HFFc6 (cell line): ENCODE measurements around the gene TTC33. TPM values are rescaled to one million over a fixed set of nuclear protein-coding genes. Genes with fewer than 3 reads are reported as not detected.
A peak's percentile ranks its signal among the peaks of the same experiment; 100 is the strongest.

Experiments used
- DNase-seq: peaks from one replicate; pipeline ENCODE4 v3.0.0-alpha.2; 2018
- H3K27ac Mint-ChIP-seq: 2 replicates; pipeline ENCODE4 v1.8.0; 2020; ENCODE audit warnings: mild to moderate bottlenecking, mixed read lengths
- H3K27me3 Mint-ChIP-seq: 2 replicates; pipeline ENCODE4 v1.8.0; 2021; ENCODE audit warnings: mild to moderate bottlenecking, moderate library complexity, mixed read lengths; ENCODE audit not compliant: insufficient read depth
- H3K36me3 Mint-ChIP-seq: 2 replicates; pipeline ENCODE4 v1.8.0; 2021; ENCODE audit warnings: low read depth, mixed read lengths
- H3K4me1 Mint-ChIP-seq: 2 replicates; pipeline ENCODE4 v1.8.0; 2020; ENCODE audit warnings: low read depth, mixed read lengths
- H3K4me3 Mint-ChIP-seq: 2 replicates; pipeline ENCODE4 v1.8.0; 2020; ENCODE audit warnings: mild to moderate bottlenecking, moderate library complexity, mixed read lengths
- H3K9me3 Mint-ChIP-seq: 2 replicates; pipeline ENCODE4 v1.8.0; 2020; ENCODE audit warnings: mild to moderate bottlenecking, mixed read lengths
- total RNA-seq, 6 experiments: library from RNA; stranded (reverse); fragmentation: NEBNext Ultra II Directional; extraction: Animal tissue kit (Norgen Biotek cat#: 25700); gene quantifications; 2 replicates in 1 of 6; 3 replicates in 5 of 6; pipeline ENCODE4 v1.2.3, GENCODE V29; 2021
- TF ChIP-seq, protein P1 (sequence below): fragments of 200-600 bp; sonication (generic); IDR thresholded peaks from 2 replicates; pipeline ENCODE4 v1.5.0; 2021; ENCODE audit warnings: antibody characterized with exemption, mild to moderate bottlenecking

Gene TTC33
- total RNA-seq, 6 experiments from 2014 or later, result 8.6 to 11.3 (median 9.8) TPM

DNA sequence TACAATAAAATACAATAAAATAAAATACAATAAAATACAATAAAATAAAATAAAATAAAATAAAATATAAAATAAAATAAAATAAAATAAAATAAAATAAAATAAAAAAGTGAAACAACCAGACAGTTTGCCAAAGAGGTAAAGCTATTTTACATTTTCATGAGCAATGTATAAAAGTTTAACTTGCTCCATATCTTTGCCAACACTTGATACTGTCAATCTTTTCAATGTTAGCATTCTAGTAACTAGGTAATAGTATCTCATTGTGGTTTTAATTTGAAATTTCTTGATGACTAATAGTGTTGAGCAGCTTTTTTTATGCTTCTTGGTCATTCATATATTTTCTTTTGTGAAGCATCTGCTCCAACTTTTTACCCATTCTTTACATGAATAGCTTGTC lies 17.3 kb downstream of the TTC33 start:
- peaks cover 25% of the 10 kb centered on the region for H3K36me3 Mint-ChIP-seq
- H3K27ac Mint-ChIP-seq, result no peak overlapping the region
- no peak for DNase-seq
- no peaks in the 10 kb centered on the region for H3K9me3 Mint-ChIP-seq
- H3K4me3 Mint-ChIP-seq, result no peak overlapping the region
- TF ChIP-seq, protein P1, sequence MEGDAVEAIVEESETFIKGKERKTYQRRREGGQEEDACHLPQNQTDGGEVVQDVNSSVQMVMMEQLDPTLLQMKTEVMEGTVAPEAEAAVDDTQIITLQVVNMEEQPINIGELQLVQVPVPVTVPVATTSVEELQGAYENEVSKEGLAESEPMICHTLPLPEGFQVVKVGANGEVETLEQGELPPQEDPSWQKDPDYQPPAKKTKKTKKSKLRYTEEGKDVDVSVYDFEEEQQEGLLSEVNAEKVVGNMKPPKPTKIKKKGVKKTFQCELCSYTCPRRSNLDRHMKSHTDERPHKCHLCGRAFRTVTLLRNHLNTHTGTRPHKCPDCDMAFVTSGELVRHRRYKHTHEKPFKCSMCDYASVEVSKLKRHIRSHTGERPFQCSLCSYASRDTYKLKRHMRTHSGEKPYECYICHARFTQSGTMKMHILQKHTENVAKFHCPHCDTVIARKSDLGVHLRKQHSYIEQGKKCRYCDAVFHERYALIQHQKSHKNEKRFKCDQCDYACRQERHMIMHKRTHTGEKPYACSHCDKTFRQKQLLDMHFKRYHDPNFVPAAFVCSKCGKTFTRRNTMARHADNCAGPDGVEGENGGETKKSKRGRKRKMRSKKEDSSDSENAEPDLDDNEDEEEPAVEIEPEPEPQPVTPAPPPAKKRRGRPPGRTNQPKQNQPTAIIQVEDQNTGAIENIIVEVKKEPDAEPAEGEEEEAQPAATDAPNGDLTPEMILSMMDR, result no peak
- peaks cover 35% of the 10 kb centered on the region for H3K4me1 Mint-ChIP-seq
- no peaks in the 10 kb centered on the region for H3K27me3 Mint-ChIP-seq

DNA sequence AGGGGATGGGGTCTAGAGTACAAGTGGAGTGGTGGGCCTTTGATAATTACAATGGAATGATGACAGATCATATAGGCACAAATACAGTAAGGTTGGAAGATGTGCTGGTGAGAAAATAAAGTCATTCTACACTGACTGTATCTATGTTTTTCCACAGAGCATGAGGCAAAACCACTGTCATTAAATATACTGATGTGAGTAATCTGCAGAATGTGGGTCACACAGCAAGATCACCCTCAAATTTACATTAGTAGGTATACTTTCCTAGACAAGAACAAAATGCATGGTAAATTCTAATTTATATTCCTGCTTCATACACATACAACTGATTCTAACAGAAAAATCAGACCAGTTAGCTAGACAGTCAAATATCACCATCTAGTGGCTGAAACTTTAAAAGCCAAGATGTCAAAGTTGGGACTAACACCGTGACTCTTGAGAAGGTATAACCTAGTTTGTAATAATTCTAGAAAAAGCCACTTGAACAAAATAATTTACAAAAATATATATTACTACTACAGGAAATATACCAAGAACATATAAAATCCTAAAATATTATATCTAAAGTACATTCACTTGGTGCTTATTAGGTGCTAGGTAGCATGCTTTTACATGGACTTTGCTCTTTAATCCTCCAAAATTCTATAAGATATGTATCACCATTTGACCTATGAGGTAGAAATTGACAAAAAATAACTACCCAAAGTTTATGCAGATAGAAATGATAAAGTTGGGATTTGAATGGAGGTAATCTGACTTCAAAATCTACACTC lies 19.5 kb downstream of the TTC33 start:
- H3K27ac Mint-ChIP-seq, result peak overlapping the region; percentile 87
- H3K4me3 Mint-ChIP-seq, result no peak overlapping the region; the same call in 1 of the 2 replicates
- peaks cover 22% of the 10 kb centered on the region for H3K36me3 Mint-ChIP-seq
- TF ChIP-seq, protein P1, result peak; percentile 89
- H3K27me3 Mint-ChIP-seq, result no peaks in the 10 kb centered on the region
- peaks cover 33% of the 10 kb centered on the region for H3K4me1 Mint-ChIP-seq
- peak; percentile 72 for DNase-seq
- H3K9me3 Mint-ChIP-seq, result no peaks in the 10 kb centered on the region

DNA sequence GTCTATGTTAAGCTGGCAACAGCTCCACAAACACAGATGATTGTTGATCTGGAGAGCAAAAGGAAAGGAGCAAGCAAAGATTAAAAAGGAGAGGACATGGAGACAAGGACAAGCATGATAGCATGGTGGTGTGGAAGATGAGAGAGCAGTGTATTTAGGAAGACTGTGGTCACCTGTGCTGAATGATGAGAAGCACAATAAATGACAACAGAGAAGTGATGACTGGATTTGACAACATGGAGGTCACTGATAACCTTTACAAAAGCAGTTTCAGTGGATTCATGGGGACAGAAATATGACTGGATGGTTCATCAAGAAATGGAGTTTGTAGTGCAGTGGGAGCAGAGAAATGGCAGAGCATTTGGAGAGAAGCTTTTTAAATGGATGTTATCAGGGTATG lies 20.2 kb downstream of the TTC33 start:
- Mint-ChIP-seq H3K9me3 (no peaks in the 10 kb centered on the region), H3K36me3 (peaks cover 18% of the 10 kb centered on the region), H3K4me1 (peaks cover 33% of the 10 kb centered on the region), H3K27ac (peak overlapping the region; percentile 87), H3K4me3 (peak overlapping the region; percentile 79; the same call in 1 of the 2 replicates), H3K27me3 (no peaks in the 10 kb centered on the region)
- no peak for DNase-seq
- TF ChIP-seq, protein P1, result no peak

DNA sequence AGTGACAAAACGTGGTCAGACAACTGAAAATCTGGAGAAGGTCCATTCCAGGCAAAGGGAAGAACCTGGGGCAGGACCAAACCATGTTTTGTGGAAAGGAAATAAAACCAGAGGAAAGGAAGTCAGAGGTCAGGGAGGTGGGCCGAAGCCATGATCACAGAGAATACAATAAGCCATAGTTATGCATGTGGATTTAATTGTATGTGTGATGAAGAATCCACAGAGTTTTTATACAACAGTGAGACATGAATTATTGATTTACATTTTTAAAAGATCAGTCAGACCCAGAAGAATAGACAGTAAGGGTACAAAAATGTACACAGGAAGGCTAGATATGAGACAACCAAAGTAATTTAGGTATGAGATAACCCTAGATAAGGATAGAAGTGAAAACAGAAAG lies 20.8 kb downstream of the TTC33 start:
- Mint-ChIP-seq H3K4me3 (peak overlapping the region; percentile 79), H3K27me3 (no peaks in the 10 kb centered on the region), H3K36me3 (peaks cover 13% of the 10 kb centered on the region), H3K4me1 (peaks cover 33% of the 10 kb centered on the region), H3K27ac (peak overlapping the region; percentile 87), H3K9me3 (no peaks in the 10 kb centered on the region)
- peak; percentile 32 for DNase-seq
- TF ChIP-seq, protein P1, result no peak

DNA sequence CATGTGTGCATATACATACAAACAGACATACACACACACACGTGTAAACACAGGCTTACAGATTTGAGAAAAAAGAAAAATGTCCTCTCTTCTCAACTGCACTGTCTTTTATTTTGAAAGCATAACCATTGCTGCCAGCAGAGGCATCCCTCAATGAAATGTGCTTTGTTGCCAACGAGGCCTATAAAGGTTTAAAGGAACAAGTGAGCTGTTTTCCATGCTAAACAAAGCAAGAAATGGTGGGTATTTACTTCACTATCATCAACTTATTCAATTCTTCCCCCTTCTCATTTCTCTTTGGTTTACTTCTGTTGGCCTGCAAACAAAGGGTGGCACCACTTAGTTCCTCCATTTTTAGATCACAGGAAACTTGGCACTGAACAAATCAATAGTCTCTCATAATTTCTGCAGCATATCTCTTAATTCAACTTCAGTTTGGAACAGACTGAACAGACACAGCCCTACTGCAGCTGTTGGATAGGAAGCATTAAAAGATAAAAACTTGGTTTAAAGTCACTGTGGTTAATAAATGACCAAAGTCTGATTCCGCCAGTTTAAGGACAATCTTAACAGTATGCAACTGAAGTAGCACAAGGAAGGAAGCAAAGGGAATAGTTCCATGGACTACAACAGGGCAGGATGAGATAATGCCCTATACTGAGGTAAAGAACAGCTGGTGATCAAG lies 21.7 kb downstream of the TTC33 start:
- peaks cover 8% of the 10 kb centered on the region; the same call in 1 of the 2 replicates for H3K36me3 Mint-ChIP-seq
- TF ChIP-seq, protein P1, result no peak; the same call in 1 of the 2 replicates
- DNase-seq, result no peak
- peaks cover 33% of the 10 kb centered on the region for H3K4me1 Mint-ChIP-seq
- H3K9me3 Mint-ChIP-seq, result no peaks in the 10 kb centered on the region
- peak overlapping the region; percentile 87 for H3K27ac Mint-ChIP-seq
- H3K27me3 Mint-ChIP-seq, result no peaks in the 10 kb centered on the region
- no peak overlapping the region for H3K4me3 Mint-ChIP-seq
